Cerebellar nuclear complex (tissue), 1 donor: Measurements from ENCODE around the gene HS3ST5.
"Not testable (repeated sequence)": the region's sequence is repeated elsewhere in the genome, so short reads cannot be mapped to it uniquely, and the experiment has no call there.

ENCODE experiments used
- DNase-seq, 2 experiments: peaks; one replicate each; lab custom pipeline; 2025; lab: John Stamatoyannopoulos, UW

The HS3ST5 gene

DNA sequence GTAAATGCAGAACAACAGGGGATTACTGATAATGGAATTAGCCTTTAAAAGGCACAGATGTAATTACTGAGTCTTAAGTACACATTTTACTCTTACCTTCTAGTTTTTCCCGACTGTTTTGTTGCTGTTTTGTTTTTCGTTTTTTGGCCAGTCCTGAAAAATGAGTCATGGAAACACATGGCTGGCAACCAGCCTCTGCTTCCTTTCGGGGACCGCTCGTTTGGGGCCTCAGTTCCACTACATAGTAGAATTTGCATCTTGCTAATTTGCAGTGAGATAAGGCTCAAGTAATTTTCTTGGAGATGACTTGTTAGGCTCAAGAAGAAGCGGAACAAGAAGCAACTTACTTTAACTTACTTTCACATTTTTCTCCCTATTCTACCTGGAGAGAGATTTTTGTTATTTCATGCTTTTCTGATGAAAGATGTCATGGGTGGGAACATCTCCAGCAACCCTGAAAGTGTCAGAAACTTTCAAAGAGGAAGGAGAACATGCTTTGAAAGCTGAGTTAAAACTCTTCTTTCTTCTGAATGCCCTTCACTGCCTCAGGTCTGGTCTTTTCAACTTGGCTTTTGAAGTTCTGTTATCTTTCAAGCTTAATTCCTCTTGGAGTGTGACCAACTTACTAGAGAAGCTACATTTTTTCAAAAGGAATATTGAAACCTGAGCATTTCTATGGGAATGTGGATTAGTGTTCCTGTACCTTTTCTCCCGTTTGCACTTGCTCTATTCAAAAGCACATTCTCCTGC lies 300.4 kb downstream of the HS3ST5 start:
- no peak for DNase-seq

GRCh38 chr6:114040871-114041270 lies 302.0 kb downstream of the HS3ST5 start:
- DNase-seq, result no peak

DNA sequence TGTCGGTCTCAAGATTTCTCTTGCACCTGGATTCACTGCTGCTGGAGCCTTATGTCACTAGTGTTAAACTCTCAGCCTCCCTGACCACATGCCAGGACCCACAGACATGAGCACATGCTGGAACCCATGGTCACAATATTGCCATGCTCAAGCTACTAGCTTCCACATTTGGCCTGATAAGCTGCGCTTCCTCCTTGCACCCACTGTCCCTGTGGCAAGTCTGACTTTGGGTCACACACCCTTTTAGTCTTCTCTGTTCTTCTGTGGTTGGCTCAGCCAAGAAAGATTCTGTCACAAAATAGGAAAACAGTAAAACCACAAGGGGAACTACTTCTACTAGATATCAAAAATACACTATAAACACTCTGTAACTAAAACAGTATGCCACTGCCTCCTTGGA lies 303.0 kb downstream of the HS3ST5 start:
- DNase-seq, result no peak

GRCh38 chr6:114033606-114034005 lies 309.2 kb downstream of the HS3ST5 start:
- no peak for DNase-seq

DNA sequence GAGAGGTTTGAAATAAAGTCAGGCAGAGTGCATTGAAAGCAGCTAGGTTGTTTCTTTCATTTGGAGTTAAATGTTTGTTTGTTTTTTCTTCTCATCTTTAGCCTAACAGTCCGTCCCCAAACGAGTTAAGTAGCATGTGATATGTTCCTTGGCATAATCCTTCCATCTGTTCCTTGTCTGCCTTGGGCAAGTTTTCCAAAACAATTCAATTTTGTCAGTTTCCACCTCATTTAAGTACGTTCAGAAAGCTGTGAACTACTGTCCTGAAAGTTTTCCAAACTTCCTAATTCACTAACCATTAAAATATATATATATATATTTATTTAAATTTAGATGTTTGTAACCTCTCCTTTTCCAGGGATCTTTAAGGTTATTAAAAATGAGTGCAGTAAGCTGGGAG lies 310.1 kb downstream of the HS3ST5 start:
- no peak for DNase-seq

DNA sequence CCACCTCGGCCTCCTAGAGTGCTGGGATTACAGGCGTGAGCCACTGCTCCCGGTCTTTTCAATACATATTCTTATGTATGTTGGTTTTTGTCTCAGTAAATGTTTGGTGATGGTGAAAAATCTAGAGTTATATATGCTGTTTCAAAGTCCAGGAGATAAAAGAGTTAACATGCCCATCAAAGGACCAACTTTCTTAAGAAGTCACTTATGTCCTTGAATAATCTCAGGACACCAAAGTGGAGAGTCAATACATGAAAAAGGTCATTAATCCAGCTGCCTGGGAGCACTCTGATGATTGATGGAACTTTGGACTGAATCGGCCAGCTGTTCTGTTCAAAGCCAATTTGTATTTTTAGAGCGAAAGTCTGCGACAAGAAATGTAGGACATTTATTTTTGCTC lies 312.1 kb downstream of the HS3ST5 start:
- no peak for DNase-seq

GRCh38 chr6:114024746-114025145 lies 318.1 kb downstream of the HS3ST5 start:
- DNase-seq, result no peak

DNA sequence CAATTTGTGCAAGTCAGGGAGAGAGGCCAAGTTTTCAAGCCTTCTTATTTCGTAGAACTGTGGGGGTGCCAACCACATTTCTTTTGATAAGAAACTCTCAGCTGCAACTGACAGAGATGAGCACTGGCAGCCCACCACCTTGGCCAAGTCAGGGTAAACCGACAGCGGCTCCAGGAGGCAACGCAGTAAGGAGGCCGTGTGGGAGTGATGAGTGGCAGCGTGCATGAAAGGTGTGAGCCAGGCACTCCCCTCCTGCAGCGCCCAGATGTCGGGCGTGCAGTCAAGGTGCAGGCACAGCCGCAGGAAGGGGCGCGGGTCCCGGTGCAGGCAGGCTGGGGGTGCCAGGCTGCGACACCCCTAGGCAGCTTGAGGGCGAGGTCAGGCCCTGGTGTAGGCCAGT lies 322.6 kb downstream of the HS3ST5 start:
- no peak for DNase-seq

DNA sequence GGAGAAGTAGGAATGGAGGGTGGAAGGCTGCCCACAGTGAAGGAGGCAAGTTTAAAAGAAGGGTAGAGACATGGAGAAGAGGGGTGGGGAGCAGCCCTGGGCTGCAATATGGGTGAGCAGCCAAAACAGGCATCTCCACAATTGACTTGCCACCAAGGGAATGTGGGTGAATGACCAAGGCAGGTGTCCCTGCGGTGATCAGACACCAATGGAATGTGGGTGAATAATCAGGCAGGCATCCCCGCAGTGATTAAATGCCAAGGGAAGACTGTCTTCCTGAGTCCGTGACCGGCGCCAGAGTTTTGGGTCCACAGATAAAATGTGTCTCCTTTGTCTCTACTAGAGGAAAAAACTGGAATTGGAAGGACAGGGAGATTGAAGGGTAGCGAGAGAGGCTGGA lies 325.7 kb downstream of the HS3ST5 start:
- DNase-seq, result not testable (repeated sequence)

- DNase-seq, result not testable (repeated sequence)
These were observed 328.7 kb downstream of the HS3ST5 start for GRCh38 chr6:114014106-114014505.

GRCh38 chr6:114011486-114011885 lies 331.3 kb downstream of the HS3ST5 start:
- not testable (repeated sequence) for DNase-seq

DNA sequence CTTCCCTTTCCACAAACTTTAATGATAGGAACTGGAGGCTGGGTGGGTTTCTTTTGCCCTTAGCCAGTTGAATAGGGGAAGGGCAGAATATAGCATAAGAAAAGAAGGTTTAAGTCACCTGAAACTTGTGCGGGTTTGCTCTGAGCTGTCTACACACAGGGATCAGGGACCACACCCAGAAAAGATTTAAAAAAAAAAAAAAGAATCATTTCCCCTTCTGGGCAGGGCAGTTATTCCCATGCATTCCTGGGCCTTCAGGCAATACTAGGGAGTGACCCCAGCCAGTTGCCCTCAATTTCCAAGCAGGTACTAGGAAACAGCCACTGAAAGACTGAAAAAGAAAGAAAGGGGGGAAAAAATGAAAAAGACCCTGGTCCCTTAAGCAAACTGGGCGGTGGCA lies 332.3 kb downstream of the HS3ST5 start:
- no peak for DNase-seq

- DNase-seq, result no peak
These were observed 333.6 kb downstream of the HS3ST5 start for GRCh38 chr6:114009192-114009591.

DNA sequence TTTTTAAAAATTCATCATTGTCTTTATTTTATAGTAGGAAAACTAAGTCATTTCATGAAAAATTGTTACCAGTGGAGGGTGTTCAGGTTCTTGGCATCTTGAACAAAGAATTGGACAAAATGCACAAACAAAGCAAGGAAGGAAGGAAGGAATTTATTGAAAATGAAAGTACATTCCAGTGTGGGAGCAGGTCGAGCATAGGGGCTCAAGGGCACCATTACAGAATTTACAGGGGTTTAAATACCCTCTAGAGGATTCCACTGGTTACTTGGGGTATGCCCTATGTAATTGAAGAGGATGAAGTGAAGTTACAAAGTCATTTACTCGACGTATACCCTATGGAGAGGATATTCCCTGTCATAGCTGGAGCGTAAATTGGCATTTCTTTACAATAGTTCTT lies 334.5 kb downstream of the HS3ST5 start:
- no peak for DNase-seq

- DNase-seq, result no peak
These were observed 335.3 kb downstream of the HS3ST5 start for GRCh38 chr6:114007516-114007915.
